Measurements from ENCODE around the gene DNAH2. TPM values are rescaled to one million over a fixed set of nuclear protein-coding genes. Genes with fewer than 3 reads are reported as not detected.

Gene DNAH2
- polyA plus RNA-seq, 2 of the 4 experiments (the other 2 are of a cell fraction): 0.01 to 0.08 TPM

DNA sequence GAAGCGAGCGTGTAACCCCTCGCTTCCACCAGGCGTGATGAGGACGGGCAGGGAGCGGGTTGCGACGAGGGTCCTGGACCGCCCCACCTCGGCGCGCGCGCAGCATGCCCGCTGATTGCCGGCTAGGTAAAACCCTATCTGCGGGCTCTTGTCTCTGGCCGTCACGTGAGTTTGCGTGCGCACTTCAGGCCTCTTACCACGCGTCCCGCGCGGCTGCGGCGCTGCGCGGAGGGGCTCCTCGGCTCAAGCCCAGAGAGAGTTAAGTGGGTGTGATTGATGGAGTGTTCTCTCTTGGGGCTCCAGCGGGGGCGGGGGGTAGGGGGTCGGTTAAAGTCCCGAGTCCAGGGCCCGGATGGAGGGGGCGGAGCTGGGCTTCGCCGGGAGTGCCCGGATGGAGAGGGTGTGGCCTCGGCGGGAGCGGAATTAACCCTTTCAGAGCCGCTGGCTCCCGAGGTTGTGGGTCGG, 124.4 kb downstream of the DNAH2 start:
- Histone ChIP-seq H3K27ac (peak overlapping the region; percentile 96), H3K4me3 (peak overlapping the region; percentile 80), H3K9me3 (no peaks in the 10 kb centered on the region), H3K4me2 (peak overlapping the region; percentile 91), H3K4me1 (peaks cover 51% of the 10 kb centered on the region)
- DNase-seq (ENCODE audit: low read depth in 1 of 2, low spot score in 1 of 2) (peak; percentile 90 to 92), FAIRE-seq (no peak), ATAC-seq (peak; percentile 12 to 49)
- no peak for TF ChIP-seq KDM1A (IDR thresholded peaks at IDR 0.05; ENCODE audit: low read depth)
- TF ChIP-seq TFCP2L1 (CRISPR knock-in tag; IDR thresholded peaks at IDR 0.05): peak; percentile 80
- TF ChIP-seq USF2 (IDR thresholded peaks at IDR 0.05): peak; percentile 65
- TF ChIP-seq MAX (IDR thresholded peaks at IDR 0.05): peak; percentile 77
- TF ChIP-seq BHLHE40 (IDR thresholded peaks at IDR 0.05; ENCODE audit: low read depth, low read length): peak; percentile 85
- peak in 1 of 2 experiments; percentile 89 for TF ChIP-seq JUN (IDR thresholded peaks at IDR 0.05)
- TF ChIP-seq E2F6 (IDR thresholded peaks at IDR 0.05; ENCODE audit: borderline replicate concordance, low read depth): no peak
- TF ChIP-seq, protein P1, sequence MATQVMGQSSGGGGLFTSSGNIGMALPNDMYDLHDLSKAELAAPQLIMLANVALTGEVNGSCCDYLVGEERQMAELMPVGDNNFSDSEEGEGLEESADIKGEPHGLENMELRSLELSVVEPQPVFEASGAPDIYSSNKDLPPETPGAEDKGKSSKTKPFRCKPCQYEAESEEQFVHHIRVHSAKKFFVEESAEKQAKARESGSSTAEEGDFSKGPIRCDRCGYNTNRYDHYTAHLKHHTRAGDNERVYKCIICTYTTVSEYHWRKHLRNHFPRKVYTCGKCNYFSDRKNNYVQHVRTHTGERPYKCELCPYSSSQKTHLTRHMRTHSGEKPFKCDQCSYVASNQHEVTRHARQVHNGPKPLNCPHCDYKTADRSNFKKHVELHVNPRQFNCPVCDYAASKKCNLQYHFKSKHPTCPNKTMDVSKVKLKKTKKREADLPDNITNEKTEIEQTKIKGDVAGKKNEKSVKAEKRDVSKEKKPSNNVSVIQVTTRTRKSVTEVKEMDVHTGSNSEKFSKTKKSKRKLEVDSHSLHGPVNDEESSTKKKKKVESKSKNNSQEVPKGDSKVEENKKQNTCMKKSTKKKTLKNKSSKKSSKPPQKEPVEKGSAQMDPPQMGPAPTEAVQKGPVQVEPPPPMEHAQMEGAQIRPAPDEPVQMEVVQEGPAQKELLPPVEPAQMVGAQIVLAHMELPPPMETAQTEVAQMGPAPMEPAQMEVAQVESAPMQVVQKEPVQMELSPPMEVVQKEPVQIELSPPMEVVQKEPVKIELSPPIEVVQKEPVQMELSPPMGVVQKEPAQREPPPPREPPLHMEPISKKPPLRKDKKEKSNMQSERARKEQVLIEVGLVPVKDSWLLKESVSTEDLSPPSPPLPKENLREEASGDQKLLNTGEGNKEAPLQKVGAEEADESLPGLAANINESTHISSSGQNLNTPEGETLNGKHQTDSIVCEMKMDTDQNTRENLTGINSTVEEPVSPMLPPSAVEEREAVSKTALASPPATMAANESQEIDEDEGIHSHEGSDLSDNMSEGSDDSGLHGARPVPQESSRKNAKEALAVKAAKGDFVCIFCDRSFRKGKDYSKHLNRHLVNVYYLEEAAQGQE (IDR thresholded peaks at IDR 0.05): peak; percentile 20; the same call in 1 of the 2 replicates
- no peak for TF ChIP-seq ZSCAN20 (CRISPR knock-in tag; IDR thresholded peaks at IDR 0.05)
- under 1% methylated on average over 33 of the region's 46 CpGs for WGBS (ENCODE audit: missing lambda C conversion rate)
- CTCF ChIA-PET: interaction anchor here (0.9 to 25.1 kb wide), 11 partner anchors 0 to 216 kb away, joined by 3 to 677 read pairs (median 5); partner anchors contain the start of genes KDM6B, NAA38, TP53 and WRAP53
- POLR2A ChIA-PET: interaction anchor here (1.0 to 5.7 kb wide), 6 partner anchors 9 to 155 kb away, joined by 3 to 65 read pairs (median 6); partner anchors contain the start of genes CYB5D1, KDM6B, NAA38 and TP53

- H3K9me3 ChIP-seq: no peaks in the 10 kb centered on the region
- ChIA-PET CTCF (interaction anchor here (0.7 to 25.1 kb wide), 11 partner anchors 1 to 215 kb away, joined by 3 to 677 read pairs (median 5); partner anchors contain the start of genes KDM6B, NAA38, TP53 and WRAP53), POLR2A (interaction anchor here (0.6 to 5.7 kb wide), 9 partner anchors 8 to 156 kb away, joined by 3 to 65 read pairs (median 4); partner anchors contain the start of genes CYB5D1, KDM6B, NAA38 and TP53)
- FAIRE-seq (no peak), ATAC-seq (peak; percentile 15 to 31), DNase-seq (ENCODE audit: low read depth in 1 of 2, low spot score in 1 of 2) (peak; percentile 78 to 90)
- peak overlapping the region; percentile 91 for H3K4me2 ChIP-seq
- H3K27ac ChIP-seq: peak overlapping the region; percentile 96
- 2% methylated on average over 32 of the region's 47 CpGs for WGBS (ENCODE audit: missing lambda C conversion rate)
- H3K4me3 ChIP-seq: peak overlapping the region; percentile 80
- H3K4me1 ChIP-seq: peaks cover 44% of the 10 kb centered on the region
- peak; percentile 71; the same call in 1 of the 2 replicates for TF ChIP-seq MAZ (IDR thresholded peaks at IDR 0.05; ENCODE audit: borderline replicate concordance, low read depth, low read length)
- TF ChIP-seq ZC3H11A (IDR thresholded peaks at IDR 0.05): no peak
- peak; percentile 8; the same call in 1 of the 2 replicates for TF ChIP-seq MYC (IDR thresholded peaks at IDR 0.05; ENCODE audit: borderline replicate concordance, low read length)
- TF ChIP-seq ZSCAN20 (CRISPR knock-in tag; IDR thresholded peaks at IDR 0.05): no peak
- TF ChIP-seq JUNB (IDR thresholded peaks at IDR 0.05): peak; percentile 52; the same call in 1 of the 2 replicates
- TF ChIP-seq RARB (CRISPR knock-in tag; IDR thresholded peaks at IDR 0.05): no peak
- no peak for TF ChIP-seq CTCF (IDR thresholded peaks at IDR 0.05)
- TF ChIP-seq TFCP2L1 (CRISPR knock-in tag; IDR thresholded peaks at IDR 0.05): peak; percentile 86
- peak; percentile 92 for TF ChIP-seq FOSB (CRISPR knock-in tag; IDR thresholded peaks at IDR 0.05)
- no peak for TF ChIP-seq ZFP36 (IDR thresholded peaks at IDR 0.05; ENCODE audit: borderline replicate concordance, partially characterized antibody)
- no peak; the same call in 1 of the 2 replicates for TF ChIP-seq POLR2AphosphoS2 (conservative IDR thresholded peaks at IDR 0.05; ENCODE audit: low read length)
- TF ChIP-seq PHF8 (IDR thresholded peaks at IDR 0.05; ENCODE audit: borderline replicate concordance, low read depth): no peak
- peak; percentile 47; the same call in 1 of the 2 replicates for TF ChIP-seq FOSL2 (IDR thresholded peaks at IDR 0.05)
- TF ChIP-seq FOSL2 (CRISPR knock-in tag; IDR thresholded peaks at IDR 0.05): peak; percentile 95
- TF ChIP-seq HOXB5 (CRISPR knock-in tag; IDR thresholded peaks at IDR 0.05): no peak
- TF ChIP-seq GATA3 (IDR thresholded peaks at IDR 0.05; ENCODE audit: borderline replicate concordance): peak; percentile 40; the same call in 1 of the 2 replicates
- peak; percentile 84 for TF ChIP-seq MAFK (IDR thresholded peaks at IDR 0.05; ENCODE audit: partially characterized antibody)
- no peak for TF ChIP-seq EP300 (IDR thresholded peaks at IDR 0.05)
- TF ChIP-seq HOXA7 (CRISPR knock-in tag; IDR thresholded peaks at IDR 0.05): peak; percentile 88
- peak; percentile 12 for TF ChIP-seq MAX (IDR thresholded peaks at IDR 0.05)
- TF ChIP-seq CHD2 (IDR thresholded peaks at IDR 0.05; ENCODE audit: low read length, partially characterized antibody): peak; percentile 25
Measured at GRCh38 chr17:7842380-7843256, 125.1 kb downstream of the DNAH2 start.

Measured in A549 (cell line).